ENCODE data around the gene IQSEC2. TPM values are rescaled to one million over a fixed set of nuclear protein-coding genes. Genes with fewer than 3 reads are reported as not detected.

IQSEC2 gene
- total and polyA plus RNA-seq, 3 donors from 2014 or later: 15.6 to 19.9 (median 19.3) TPM

DNA sequence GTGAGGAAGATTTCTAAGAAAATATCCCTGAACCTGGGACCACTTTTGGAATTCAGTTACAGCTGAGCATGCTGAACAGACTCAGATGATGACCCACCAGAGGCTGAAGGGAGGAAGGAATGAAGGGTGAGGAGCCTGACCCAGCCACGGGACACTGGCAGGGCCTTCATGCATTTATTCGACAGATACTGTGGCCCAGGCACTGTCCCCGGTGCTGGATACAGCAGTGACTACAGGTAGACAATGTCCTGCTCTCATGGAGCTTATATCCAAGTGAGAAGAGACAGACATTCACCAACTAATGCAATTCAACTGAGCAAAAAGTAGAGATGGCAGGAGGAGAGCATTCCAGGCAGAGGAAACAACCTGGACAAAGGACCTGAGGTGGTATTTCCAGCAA lies 2.2 kb upstream of the IQSEC2 start:
- no peak overlapping the region for H3K27ac ChIP-seq
- DNase-seq: no peak

DNA sequence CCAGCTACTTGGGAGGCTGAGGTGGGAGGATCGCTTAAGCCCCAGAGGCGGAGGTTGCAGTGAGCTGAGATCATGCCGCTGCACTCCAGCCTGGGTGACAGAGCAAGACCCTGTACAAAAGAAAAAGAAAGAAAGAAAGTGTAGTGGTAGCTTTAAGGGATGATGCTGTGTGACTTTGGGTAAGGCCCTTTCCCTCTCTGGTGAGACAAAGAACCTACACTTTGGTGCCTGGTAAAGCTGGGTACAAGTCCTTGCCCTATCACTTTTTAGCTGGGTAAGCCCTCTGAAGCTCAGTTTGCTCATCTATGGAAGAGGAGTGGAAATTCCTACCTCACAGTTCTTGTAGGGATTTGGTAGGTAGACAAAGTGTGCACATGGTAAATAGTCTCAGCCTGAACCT lies 1.7 kb upstream of the IQSEC2 start:
- intact Hi-C loops (cut with DNase I; ENCODE audit: low total_unique reads): no loop called here
- no peak overlapping the region for H3K4me3 ChIP-seq
- H3K27ac ChIP-seq: no peak overlapping the region
- DNase-seq: no peak
- WGBS, 2 donors: 100% methylated on average over 3 of the region's 3 CpGs
- no peaks in the 10 kb centered on the region for H3K9me3 ChIP-seq
- no peak for TF ChIP-seq POLR2A (IDR thresholded peaks at IDR 0.05)
- TF ChIP-seq, protein P1, sequence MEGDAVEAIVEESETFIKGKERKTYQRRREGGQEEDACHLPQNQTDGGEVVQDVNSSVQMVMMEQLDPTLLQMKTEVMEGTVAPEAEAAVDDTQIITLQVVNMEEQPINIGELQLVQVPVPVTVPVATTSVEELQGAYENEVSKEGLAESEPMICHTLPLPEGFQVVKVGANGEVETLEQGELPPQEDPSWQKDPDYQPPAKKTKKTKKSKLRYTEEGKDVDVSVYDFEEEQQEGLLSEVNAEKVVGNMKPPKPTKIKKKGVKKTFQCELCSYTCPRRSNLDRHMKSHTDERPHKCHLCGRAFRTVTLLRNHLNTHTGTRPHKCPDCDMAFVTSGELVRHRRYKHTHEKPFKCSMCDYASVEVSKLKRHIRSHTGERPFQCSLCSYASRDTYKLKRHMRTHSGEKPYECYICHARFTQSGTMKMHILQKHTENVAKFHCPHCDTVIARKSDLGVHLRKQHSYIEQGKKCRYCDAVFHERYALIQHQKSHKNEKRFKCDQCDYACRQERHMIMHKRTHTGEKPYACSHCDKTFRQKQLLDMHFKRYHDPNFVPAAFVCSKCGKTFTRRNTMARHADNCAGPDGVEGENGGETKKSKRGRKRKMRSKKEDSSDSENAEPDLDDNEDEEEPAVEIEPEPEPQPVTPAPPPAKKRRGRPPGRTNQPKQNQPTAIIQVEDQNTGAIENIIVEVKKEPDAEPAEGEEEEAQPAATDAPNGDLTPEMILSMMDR (IDR thresholded peaks at IDR 0.05): no peak
- no peaks in the 10 kb centered on the region for H3K27me3 ChIP-seq
- H3K4me1 ChIP-seq: no peaks in the 10 kb centered on the region
- H3K36me3 ChIP-seq (ENCODE audit: low read depth, missing control alignments): no peaks in the 10 kb centered on the region

More for the DNA sequence above, 2.2 kb upstream of the IQSEC2 start:
- Histone ChIP-seq H3K27me3 (no peaks in the 10 kb centered on the region), H3K9me3 (no peaks in the 10 kb centered on the region), H3K4me1 (no peaks in the 10 kb centered on the region), H3K4me3 (no peak overlapping the region), H3K36me3 (ENCODE audit: low read depth, missing control alignments) (no peaks in the 10 kb centered on the region)
- intact Hi-C loops (cut with DNase I; ENCODE audit: low total_unique reads): no loop called here
- 85% methylated on average over 3 of the region's 3 CpGs; no CpG with 5 or more reads in 1 of the 2 donors for WGBS, 2 donors
- TF ChIP-seq, protein P1 (IDR thresholded peaks at IDR 0.05): no peak
- TF ChIP-seq POLR2A (IDR thresholded peaks at IDR 0.05): no peak

DNA sequence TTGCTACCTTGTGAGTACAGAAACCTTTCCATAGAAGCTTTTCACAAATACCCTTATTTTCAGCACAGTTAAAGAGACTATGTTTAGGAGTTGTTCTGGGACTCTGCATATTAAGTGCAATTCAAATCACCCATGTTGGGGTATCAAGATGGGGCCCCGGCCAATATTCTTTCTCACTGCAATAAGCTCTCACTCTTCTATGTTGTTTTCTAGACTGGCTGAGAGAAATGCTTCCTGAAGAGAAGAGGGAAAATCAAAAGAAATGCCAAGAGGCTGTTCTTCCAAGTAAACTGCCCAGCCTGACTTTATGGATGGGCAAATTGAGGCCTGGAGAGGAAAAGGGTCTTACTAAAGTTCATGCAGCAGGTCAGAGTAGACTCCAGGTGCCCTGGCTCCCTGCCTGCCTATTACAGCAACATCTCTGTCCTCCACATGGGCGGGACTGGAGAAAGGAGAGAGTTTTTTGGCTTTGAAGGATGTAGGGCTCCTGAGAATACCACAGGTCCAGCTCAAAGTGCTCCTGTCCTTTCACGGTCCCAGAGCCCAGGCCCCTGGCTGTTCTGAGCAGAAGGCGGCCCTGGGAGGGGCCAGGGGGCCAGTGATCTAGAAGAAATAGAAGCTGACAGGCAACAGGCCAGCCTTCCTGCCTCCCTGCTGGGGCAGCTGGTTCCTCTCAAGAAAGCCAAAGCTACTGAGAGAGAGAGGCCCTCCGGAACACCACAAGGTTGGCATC lies 745 bp upstream of the IQSEC2 start:
- Histone ChIP-seq H3K9me3 (no peaks in the 10 kb centered on the region), H3K27me3 (no peaks in the 10 kb centered on the region), H3K4me3 (no peak overlapping the region), H3K4me1 (no peaks in the 10 kb centered on the region), H3K27ac (no peak overlapping the region), H3K36me3 (ENCODE audit: low read depth, missing control alignments) (no peaks in the 10 kb centered on the region)
- TF ChIP-seq, protein P1 (IDR thresholded peaks at IDR 0.05): no peak
- no peak for TF ChIP-seq POLR2A (IDR thresholded peaks at IDR 0.05)
- intact Hi-C loops (cut with DNase I; ENCODE audit: low total_unique reads): no loop called here
- 60 to 71% methylated on average over 1 to 4 of the region's 5 CpGs for WGBS, 2 donors
- DNase-seq: no peak

DNA sequence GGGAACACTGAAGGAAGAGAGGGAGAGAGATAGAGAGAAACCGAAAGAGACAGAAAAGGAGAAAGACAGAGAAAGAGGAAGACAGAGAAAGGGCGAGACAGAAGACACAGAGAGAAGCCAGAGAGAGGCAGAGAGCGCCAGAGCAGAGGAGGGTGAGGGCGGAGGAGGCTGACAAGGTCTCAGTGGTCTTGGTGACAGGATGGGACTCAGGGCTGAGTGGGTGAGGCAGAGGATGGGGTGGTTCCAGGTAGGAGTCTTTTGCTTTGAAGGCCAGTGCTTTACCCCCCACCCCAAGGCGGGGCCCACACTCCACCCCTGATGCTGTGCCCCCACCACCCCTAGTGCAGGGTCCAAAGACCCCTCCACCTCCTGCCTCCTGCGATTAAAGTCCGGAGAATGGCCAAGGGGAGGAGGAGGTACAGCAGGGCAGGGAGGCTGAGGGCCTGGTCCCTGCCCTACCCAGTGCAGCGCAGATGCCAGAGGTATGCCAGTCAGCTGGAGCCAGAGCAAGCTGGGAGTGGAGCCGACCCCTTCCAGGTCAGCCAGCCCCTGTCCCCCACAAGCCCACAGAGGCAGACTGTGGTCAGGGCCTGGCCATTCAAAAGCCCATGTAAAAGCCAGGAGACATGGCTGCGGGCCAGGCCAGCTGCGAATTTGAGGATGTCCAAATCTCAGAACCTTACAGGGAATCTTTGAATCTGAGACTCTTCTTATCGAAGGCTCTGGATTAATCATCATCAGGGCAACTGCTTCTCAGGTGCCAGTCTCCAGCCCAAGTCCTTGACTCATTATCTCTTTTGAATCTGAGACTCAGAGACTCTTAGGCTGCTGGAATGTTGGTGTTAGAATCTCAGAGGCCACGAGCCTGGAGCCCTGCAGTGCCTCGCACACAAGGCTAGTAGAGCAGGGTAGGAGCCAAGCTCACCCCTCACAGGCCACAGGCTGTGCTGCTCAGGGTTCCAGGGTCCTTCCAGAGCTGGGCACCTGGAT lies 758 bp downstream of the IQSEC2 start:
- Histone ChIP-seq H3K9me3 (no peaks in the 10 kb centered on the region), H3K27ac (peak overlapping the region in 1 of 2 donors; percentile 68), H3K4me1 (no peaks in the 10 kb centered on the region), H3K27me3 (no peaks in the 10 kb centered on the region), H3K4me3 (no peak overlapping the region), H3K36me3 (ENCODE audit: low read depth, missing control alignments) (no peaks in the 10 kb centered on the region)
- TF ChIP-seq POLR2A (IDR thresholded peaks at IDR 0.05): no peak
- TF ChIP-seq, protein P1 (IDR thresholded peaks at IDR 0.05): no peak
- 54 to 77% methylated on average over 4 to 6 of the region's 14 CpGs for WGBS, 2 donors
- intact Hi-C loops (cut with DNase I; ENCODE audit: low total_unique reads): no loop called here
- peak; percentile 58 for DNase-seq
